ENCODE measurements around the gene REXO4. TPM values are rescaled to one million over a fixed set of nuclear protein-coding genes. Genes with fewer than 3 reads are reported as not detected.

REXO4 gene
- total and polyA plus RNA-seq, 2 donors (not counting 3 experiments of a cell fraction or from before 2014, with no cell fraction given): 19.5 to 29.5 TPM

DNA sequence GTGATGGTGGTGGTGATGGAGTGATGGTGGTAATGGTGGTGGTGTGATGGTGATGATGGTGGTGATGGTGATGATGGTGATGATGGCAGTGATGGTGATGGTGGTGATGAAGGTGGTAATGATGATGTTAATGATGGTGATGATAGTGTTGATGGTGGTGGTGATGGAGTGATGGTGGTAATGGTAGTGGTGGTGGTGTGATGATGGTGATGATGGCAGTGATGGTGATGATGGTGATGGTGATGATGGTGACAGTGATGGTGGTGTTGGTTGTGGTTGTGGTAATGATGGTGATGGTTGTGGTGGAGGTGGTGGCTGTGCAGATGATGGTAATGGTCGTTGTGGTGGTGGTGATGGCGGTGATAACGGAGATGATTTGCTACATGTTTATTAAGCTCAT lies 34.4 kb downstream of the REXO4 start:
- Histone ChIP-seq H2AFZ (ENCODE audit: low read depth, low read length) (no peak overlapping the region), H3K27ac (ENCODE audit: insufficient read depth, low read depth, low read length) (no peak overlapping the region), H3K9ac (replicated peaks; ENCODE audit: extremely low read depth, insufficient read depth, low read length) (no peak overlapping the region), H3K27me3 (ENCODE audit: control insufficient read depth in 2 of 2, insufficient read depth in 2 of 2, low read length in 2 of 2) (no peaks in the 10 kb centered on the region), H3K79me2 (ENCODE audit: control insufficient read depth, insufficient read depth, low read length) (no peaks in the 10 kb centered on the region), H3K9me3 (replicated peaks; ENCODE audit: control insufficient read depth, insufficient read depth, low read length) (no peaks in the 10 kb centered on the region), H3K4me3 (replicated peaks in 1 of 3; ENCODE audit: insufficient read depth in 1 of 3, low read depth in 1 of 3, low read length in 3 of 3) (no peak overlapping the region), H3K4me1 (ENCODE audit: control insufficient read depth, extremely low read depth, insufficient read depth, low read length) (no peaks in the 10 kb centered on the region), H3K4me2 (ENCODE audit: insufficient read depth, low read length) (no peak overlapping the region), H3K36me3 (ENCODE audit: control insufficient read depth in 2 of 2, extremely low read depth in 1 of 2, insufficient read depth in 2 of 2, low read length in 2 of 2) (no peaks in the 10 kb centered on the region), H3K9me1 (replicated peaks; ENCODE audit: control insufficient read depth, extremely low read depth, insufficient read depth, low read length) (no peaks in the 10 kb centered on the region), H4K20me1 (replicated peaks; ENCODE audit: control insufficient read depth, extremely low read depth, insufficient read depth, low read length) (no peaks in the 10 kb centered on the region)
- DNase-seq (ENCODE audit: low read depth, low spot score) (no peak), FAIRE-seq (no peak)
- dilution Hi-C loops (cut with MboI; ENCODE audit: extremely low pct_ligation_motif_present, low sequenced_read_pairs) (no loop called here), intact Hi-C loops (cut with micrococcal nuclease) (no loop called here)
- CTCF ChIA-PET: no interaction called here
- no TSS peak for BruUV-seq (replicated peaks)
- POLR2A ChIA-PET: no interaction called here
- TF ChIP-seq POLR2AphosphoS5 (IDR thresholded peaks at IDR 0.05; ENCODE audit: insufficient read depth, low read depth, low read length) (no peak), MYC (IDR thresholded peaks at IDR 0.05; ENCODE audit: low read depth, low read length) (no peak), JUN (IDR thresholded peaks at IDR 0.05; ENCODE audit: borderline replicate concordance, insufficient read depth, insufficient read length, low read depth) (no peak), GATA2 (IDR thresholded peaks at IDR 0.05; ENCODE audit: insufficient read depth, insufficient read length, low read depth, low read length) (no peak), FOS (IDR thresholded peaks at IDR 0.05; ENCODE audit: borderline replicate concordance, insufficient read depth, low read length) (no peak), POLR2A (IDR thresholded peaks at IDR 0.05; ENCODE audit: low read depth, low read length) (no peak)
- TF ChIP-seq, protein P1, sequence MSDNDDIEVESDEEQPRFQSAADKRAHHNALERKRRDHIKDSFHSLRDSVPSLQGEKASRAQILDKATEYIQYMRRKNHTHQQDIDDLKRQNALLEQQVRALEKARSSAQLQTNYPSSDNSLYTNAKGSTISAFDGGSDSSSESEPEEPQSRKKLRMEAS (IDR thresholded peaks at IDR 0.05; ENCODE audit: insufficient read depth, insufficient read length): no peak
- TF ChIP-seq, protein P2, sequence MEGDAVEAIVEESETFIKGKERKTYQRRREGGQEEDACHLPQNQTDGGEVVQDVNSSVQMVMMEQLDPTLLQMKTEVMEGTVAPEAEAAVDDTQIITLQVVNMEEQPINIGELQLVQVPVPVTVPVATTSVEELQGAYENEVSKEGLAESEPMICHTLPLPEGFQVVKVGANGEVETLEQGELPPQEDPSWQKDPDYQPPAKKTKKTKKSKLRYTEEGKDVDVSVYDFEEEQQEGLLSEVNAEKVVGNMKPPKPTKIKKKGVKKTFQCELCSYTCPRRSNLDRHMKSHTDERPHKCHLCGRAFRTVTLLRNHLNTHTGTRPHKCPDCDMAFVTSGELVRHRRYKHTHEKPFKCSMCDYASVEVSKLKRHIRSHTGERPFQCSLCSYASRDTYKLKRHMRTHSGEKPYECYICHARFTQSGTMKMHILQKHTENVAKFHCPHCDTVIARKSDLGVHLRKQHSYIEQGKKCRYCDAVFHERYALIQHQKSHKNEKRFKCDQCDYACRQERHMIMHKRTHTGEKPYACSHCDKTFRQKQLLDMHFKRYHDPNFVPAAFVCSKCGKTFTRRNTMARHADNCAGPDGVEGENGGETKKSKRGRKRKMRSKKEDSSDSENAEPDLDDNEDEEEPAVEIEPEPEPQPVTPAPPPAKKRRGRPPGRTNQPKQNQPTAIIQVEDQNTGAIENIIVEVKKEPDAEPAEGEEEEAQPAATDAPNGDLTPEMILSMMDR (IDR thresholded peaks at IDR 0.05; ENCODE audit: extremely low read depth in 1 of 2, insufficient read depth in 1 of 2, low read depth in 1 of 2, low read length in 2 of 2): no peak

All from endothelial cell of umbilical vein (primary cell).